Hepatocyte (in vitro differentiated cells): ENCODE results near the gene DNM2. TPM values are rescaled to one million over a fixed set of nuclear protein-coding genes. Genes with fewer than 3 reads are reported as not detected.
"Not testable (repeated sequence)": the region's sequence is repeated elsewhere in the genome, so short reads cannot be mapped to it uniquely, and the experiment has no call there.

ENCODE experiments used
- DNase-seq: peaks from one replicate; pipeline ENCODE4 v3.0.0-alpha.2; 2016; ENCODE audit warnings: low spot score
- H2AFZ ChIP-seq: fragments of 200-600 bp; sonication (generic); 2 replicates; pipeline ENCODE4 v1.6.0; 2016; ENCODE audit warnings: antibody characterized with exemption, mild to moderate bottlenecking
- H3K27ac ChIP-seq: fragments of 200-600 bp; sonication (generic); 2 replicates; pipeline ENCODE4 v1.5.1; 2016; ENCODE audit warnings: mild to moderate bottlenecking
- H3K27me3 ChIP-seq: fragments of 200-600 bp; sonication (generic); 2 replicates; pipeline ENCODE4 v1.6.1; 2016
- H3K36me3 ChIP-seq: fragments of 200-600 bp; sonication (generic); replicated peaks from 2 replicates; pipeline ENCODE4 v1.5.1; 2016; ENCODE audit warnings: low read depth; ENCODE audit not compliant: insufficient read depth
- H3K4me1 ChIP-seq: fragments of 200-600 bp; sonication (generic); 2 replicates; pipeline ENCODE4 v1.5.1; 2016; ENCODE audit warnings: mild to moderate bottlenecking, moderate library complexity; ENCODE audit not compliant: insufficient read depth
- H3K4me2 ChIP-seq: fragments of 200-600 bp; sonication (generic); 2 replicates; pipeline ENCODE4 v1.6.0; 2016
- H3K4me3 ChIP-seq: fragments of 200-600 bp; sonication (generic); 2 replicates; pipeline ENCODE4 v1.5.1; 2016; ENCODE audit warnings: mild to moderate bottlenecking
- H3K79me2 ChIP-seq: fragments of 200-600 bp; sonication (generic); 2 replicates; pipeline ENCODE4 v1.6.0; 2017; ENCODE audit warnings: mild to moderate bottlenecking
- H3K9me2 ChIP-seq: fragments of 200-600 bp; sonication (generic); replicated peaks from 2 replicates; pipeline ENCODE4 v1.6.0; 2017; ENCODE audit warnings: mild to moderate bottlenecking; ENCODE audit not compliant: insufficient read depth
- H3K9me3 ChIP-seq: fragments of 200-600 bp; sonication (generic); 2 replicates; pipeline ENCODE4 v1.5.1; 2016; ENCODE audit warnings: low read depth, mild to moderate bottlenecking
- H4K20me1 ChIP-seq: fragments of 200-600 bp; sonication (generic); 2 replicates; pipeline ENCODE4 v1.6.0; 2016; ENCODE audit warnings: mild to moderate bottlenecking; ENCODE audit not compliant: insufficient read depth, poor library complexity, severe bottlenecking
- EZH2 ChIP-seq: fragments of 200-600 bp; sonication (generic); IDR thresholded peaks from 2 replicates; pipeline ENCODE4 v1.6.1; 2016; ENCODE audit warnings: antibody characterized with exemption, mild to moderate bottlenecking, borderline replicate concordance
- EZH2phosphoT487 ChIP-seq: fragments of 200-600 bp; sonication (generic); IDR thresholded peaks from one replicate; pipeline ENCODE4 v1.6.1; 2018; ENCODE audit warnings: antibody characterized with exemption, mild to moderate bottlenecking, low read depth, moderate library complexity; ENCODE audit not compliant: unreplicated experiment, severe bottlenecking
- WGBS: methylation state at CpG from one replicate; pipeline ENCODE4 v1.1.6; 2016; ENCODE audit warnings: low lambda C conversion rate; ENCODE audit errors: missing lambda C conversion rate; 5-methylcytosine and 5-hydroxymethylcytosine counted together
- polyA plus RNA-seq: library from polyadenylated mRNA; unstranded; fragments of >200 nt; fragmentation: Nextera tagmentation; extraction: Ambion mirVana; gene quantifications from 2 replicates; pipeline ENCODE4 v1.2.1, GENCODE V29; 2016
- total RNA-seq: library from RNA; depleted of rRNA; stranded (reverse); fragments of >200 nt; gene quantifications from 2 replicates; pipeline ENCODE4 v1.2.3, GENCODE V29; 2014
- TF ChIP-seq, protein P1 (sequence below): fragments of 200-600 bp; sonication (generic); IDR thresholded peaks from 2 replicates; pipeline ENCODE4 v1.5.1; 2016; ENCODE audit warnings: antibody characterized with exemption, mild to moderate bottlenecking; ENCODE audit not compliant: poor library complexity

DNM2 gene
- total and polyA plus RNA-seq, 2 experiments from 2014 or later = 93.9 to 130 TPM

DNA sequence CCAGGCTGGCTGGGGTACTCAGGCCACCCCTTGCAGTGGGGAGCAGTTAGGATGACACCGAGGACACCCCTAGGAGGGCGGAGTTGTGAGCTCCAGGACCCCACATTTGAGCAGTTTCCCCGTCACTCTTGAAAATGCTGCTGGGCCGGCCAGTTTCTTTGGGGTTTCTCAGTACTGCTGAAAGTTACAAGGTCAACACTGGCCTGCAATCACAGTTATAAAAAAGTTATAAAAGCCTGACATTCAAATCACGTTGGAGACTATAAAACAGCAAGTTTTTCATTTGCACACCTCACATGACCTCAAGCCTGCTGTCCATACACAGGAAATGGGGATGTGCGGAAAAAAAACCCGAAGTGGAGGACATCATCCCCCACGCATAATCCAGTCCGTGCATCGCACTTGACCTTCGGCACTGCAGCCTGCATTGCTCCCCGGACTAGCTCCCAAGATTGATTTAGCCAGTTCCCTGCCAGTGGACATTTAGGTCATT, 27.0 kb downstream of the DNM2 start:
- no peak overlapping the region for H2AFZ ChIP-seq
- peaks cover 41% of the 10 kb centered on the region for H3K4me1 ChIP-seq
- no peaks in the 10 kb centered on the region for H3K36me3 ChIP-seq
- H3K27me3 ChIP-seq = no peaks in the 10 kb centered on the region
- peak overlapping the region; percentile 82 for H3K27ac ChIP-seq
- WGBS = 69% methylated on average over 12 of the region's 12 CpGs
- H3K9me3 ChIP-seq = no peaks in the 10 kb centered on the region
- H4K20me1 ChIP-seq = peaks cover 22% of the 10 kb centered on the region
- H3K4me3 ChIP-seq = no peak overlapping the region
- no peak for DNase-seq
- H3K9me2 ChIP-seq = no peaks in the 10 kb centered on the region
- TF ChIP-seq EZH2 = no peak
- TF ChIP-seq, protein P1, sequence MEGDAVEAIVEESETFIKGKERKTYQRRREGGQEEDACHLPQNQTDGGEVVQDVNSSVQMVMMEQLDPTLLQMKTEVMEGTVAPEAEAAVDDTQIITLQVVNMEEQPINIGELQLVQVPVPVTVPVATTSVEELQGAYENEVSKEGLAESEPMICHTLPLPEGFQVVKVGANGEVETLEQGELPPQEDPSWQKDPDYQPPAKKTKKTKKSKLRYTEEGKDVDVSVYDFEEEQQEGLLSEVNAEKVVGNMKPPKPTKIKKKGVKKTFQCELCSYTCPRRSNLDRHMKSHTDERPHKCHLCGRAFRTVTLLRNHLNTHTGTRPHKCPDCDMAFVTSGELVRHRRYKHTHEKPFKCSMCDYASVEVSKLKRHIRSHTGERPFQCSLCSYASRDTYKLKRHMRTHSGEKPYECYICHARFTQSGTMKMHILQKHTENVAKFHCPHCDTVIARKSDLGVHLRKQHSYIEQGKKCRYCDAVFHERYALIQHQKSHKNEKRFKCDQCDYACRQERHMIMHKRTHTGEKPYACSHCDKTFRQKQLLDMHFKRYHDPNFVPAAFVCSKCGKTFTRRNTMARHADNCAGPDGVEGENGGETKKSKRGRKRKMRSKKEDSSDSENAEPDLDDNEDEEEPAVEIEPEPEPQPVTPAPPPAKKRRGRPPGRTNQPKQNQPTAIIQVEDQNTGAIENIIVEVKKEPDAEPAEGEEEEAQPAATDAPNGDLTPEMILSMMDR = no peak
- TF ChIP-seq EZH2phosphoT487 = no peak
- no peak overlapping the region for H3K4me2 ChIP-seq
- peaks cover 93% of the 10 kb centered on the region for H3K79me2 ChIP-seq

DNA sequence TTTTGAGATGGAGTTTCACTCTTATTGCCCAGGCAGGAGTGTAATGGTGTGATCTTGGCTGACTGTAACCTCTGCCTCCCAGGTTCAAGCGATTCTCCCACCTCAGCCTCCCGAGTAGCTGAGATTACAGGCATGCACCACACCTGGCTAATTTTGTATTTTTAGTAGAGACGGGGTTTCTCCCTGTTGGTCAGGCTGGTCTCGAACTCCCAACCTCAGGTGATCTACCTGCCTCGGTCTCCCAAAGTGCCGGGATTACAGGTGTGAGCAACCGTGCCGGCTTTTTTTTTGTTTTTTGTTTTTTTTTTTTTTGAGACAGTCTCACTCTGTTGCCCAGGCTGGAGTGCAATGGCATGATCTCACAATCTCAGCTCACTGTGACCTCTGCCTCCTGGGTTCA, 28.6 kb downstream of the DNM2 start:
- not testable (repeated sequence) for H3K27ac ChIP-seq, H3K9me2 ChIP-seq, H3K4me2 ChIP-seq, DNase-seq, H2AFZ ChIP-seq, H3K27me3 ChIP-seq, H3K36me3 ChIP-seq, H3K4me3 ChIP-seq, H3K9me3 ChIP-seq
- peaks cover 96% of the 10 kb centered on the region for H3K79me2 ChIP-seq
- H4K20me1 ChIP-seq = peaks cover 23% of the 10 kb centered on the region
- WGBS = 93% methylated on average over 8 of the region's 8 CpGs
- H3K4me1 ChIP-seq = peaks cover 47% of the 10 kb centered on the region

GRCh38 chr19:10747271-10747670, 29.4 kb downstream of the DNM2 start:
- Histone ChIP-seq H3K4me1 (peaks cover 48% of the 10 kb centered on the region), H3K9me2 (no peaks in the 10 kb centered on the region), H3K27me3 (no peaks in the 10 kb centered on the region), H3K4me2 (no peak overlapping the region), H4K20me1 (peaks cover 19% of the 10 kb centered on the region), H3K27ac (no peak overlapping the region), H3K4me3 (no peak overlapping the region), H3K9me3 (no peaks in the 10 kb centered on the region), H3K36me3 (no peaks in the 10 kb centered on the region), H3K79me2 (peaks cover 98% of the 10 kb centered on the region), H2AFZ (no peak overlapping the region)
- 82% methylated on average over 6 of the region's 6 CpGs for WGBS
- no peak for DNase-seq
- TF ChIP-seq EZH2 = no peak
- TF ChIP-seq, protein P1 = no peak
- no peak for TF ChIP-seq EZH2phosphoT487

DNA sequence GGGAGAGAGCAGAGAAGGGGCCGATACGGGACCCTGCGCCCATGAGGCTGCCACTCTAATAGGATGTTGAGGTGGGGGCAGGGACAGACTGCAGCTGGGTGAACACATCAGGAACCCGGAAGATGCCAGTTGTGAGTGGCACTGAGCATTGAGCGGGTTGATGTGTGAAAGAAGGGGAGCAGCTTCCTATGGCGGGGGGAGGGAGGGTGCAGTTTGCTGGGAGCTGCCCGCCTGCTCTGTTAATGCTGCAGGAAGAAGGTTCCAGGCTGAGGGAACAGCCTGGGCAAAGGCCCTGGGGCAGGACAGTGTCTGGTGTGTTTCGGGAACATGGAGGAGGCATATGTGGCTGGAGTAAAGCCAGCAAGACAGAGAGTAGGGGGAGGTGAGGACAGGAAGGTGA, 29.8 kb downstream of the DNM2 start:
- peaks cover 20% of the 10 kb centered on the region for H4K20me1 ChIP-seq
- DNase-seq = no peak
- H3K4me1 ChIP-seq = peaks cover 44% of the 10 kb centered on the region
- H3K9me3 ChIP-seq = no peaks in the 10 kb centered on the region
- no peak overlapping the region for H3K4me2 ChIP-seq
- no peaks in the 10 kb centered on the region for H3K27me3 ChIP-seq
- no peak overlapping the region for H2AFZ ChIP-seq
- H3K9me2 ChIP-seq = no peaks in the 10 kb centered on the region
- H3K4me3 ChIP-seq = no peak overlapping the region
- peaks cover 98% of the 10 kb centered on the region for H3K79me2 ChIP-seq
- 95% methylated on average over 8 of the region's 8 CpGs for WGBS
- TF ChIP-seq EZH2phosphoT487 = no peak
- TF ChIP-seq, protein P1 = no peak
- H3K36me3 ChIP-seq = no peaks in the 10 kb centered on the region
- no peak overlapping the region for H3K27ac ChIP-seq
